NCI-H1417 (cell line): ENCODE measurements around the gene ZNF444.
"Not testable (repeated sequence)": the region's sequence is repeated elsewhere in the genome, so short reads cannot be mapped to it uniquely, and the experiment has no call there.

Experiments used
- DNase-seq, 3 experiments: peaks; one replicate each; lab custom pipeline; 2025; lab: John Stamatoyannopoulos, UW

Gene ZNF444

DNA sequence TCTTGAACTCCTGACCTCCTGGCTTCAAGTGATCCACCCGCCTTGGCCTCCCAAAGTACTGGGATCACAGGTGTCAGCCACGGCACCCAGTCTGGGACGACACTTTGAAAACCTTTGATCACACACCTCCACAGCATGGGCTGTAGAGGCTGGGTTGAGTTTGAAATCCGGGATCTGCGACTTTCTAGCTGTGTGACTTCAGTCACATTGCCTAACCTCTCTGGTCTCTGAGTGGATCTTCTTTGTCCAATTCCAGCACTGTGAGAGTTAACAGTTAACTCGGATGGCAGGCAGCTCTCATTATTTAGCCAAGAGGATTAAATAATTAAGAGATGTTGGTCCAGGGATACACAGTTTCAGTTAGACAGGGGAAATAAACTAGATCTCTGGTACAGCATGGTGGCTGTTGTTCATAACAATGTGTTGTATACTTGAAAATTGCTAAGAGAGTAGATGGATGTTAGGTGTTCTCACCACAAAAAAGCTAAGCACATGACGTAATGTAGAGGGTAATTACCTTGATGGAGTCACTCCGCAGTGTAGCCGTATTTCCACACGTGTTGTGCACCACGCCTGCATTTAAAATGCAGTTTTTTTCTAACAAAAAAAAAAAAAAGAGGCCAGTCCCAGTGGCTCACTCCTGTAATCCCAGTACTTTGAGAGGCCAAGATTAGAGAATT lies 36.6 kb downstream of the ZNF444 start:
- peak in 1 of 3 experiments; percentile 3 for DNase-seq

DNA sequence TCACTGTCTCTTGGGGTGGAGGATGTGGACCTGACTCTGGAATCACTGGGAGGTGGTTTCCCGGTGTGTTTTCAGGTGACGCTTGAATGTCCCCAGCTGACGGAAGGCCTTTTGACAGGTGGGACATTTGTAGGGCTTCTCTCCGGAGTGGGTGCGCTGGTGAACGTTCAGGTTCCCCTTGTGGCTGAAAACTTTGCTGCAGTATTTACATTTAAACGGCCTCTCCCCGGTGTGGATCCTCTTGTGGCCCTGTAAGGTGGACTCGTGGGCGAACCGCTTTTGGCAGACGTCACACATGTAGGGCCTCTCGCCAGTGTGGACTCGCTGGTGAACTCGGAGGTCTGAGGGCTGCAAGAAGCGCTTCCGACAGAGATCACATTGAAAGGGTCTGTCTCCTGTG lies 48.7 kb downstream of the ZNF444 start:
- DNase-seq, result no peak

DNA sequence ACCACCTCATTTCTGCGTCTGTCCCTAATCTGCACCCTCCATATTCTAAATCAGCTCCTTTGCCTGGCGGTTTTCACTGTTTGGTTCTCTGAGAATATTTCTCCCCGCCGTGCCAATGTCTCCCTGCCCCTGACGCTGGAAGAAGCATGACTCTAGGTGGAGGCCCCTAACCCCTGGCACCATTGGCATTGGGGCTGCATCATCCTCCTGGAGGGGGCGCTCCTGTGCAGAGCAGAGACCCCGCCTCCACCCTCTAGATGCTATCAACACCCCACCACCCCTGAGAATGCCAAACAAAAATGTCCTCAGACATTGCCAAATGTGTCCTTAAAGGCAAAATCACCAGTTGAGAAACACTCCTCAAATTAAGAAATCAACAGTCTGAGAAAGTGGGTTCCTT lies 50.0 kb downstream of the ZNF444 start:
- no peak for DNase-seq

DNA sequence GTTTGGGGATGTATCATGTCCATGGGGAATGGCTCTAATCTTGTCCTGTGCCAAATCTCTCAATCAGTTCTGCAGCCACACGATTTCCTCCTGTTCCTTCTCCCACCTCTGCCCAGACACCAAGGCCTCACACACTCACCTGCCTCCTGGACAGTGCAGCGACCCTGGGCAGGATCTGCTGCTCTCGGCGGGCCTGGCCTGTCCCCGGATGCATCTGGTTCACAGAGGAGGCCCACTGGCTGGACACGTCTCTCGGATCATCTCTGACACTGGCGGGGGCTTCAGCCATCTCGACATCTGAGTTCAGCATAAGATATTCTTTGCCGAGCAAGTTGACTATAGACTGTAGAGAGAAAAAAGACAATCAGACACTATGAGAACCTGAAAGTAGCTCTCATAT lies 50.6 kb downstream of the ZNF444 start:
- no peak for DNase-seq

DNA sequence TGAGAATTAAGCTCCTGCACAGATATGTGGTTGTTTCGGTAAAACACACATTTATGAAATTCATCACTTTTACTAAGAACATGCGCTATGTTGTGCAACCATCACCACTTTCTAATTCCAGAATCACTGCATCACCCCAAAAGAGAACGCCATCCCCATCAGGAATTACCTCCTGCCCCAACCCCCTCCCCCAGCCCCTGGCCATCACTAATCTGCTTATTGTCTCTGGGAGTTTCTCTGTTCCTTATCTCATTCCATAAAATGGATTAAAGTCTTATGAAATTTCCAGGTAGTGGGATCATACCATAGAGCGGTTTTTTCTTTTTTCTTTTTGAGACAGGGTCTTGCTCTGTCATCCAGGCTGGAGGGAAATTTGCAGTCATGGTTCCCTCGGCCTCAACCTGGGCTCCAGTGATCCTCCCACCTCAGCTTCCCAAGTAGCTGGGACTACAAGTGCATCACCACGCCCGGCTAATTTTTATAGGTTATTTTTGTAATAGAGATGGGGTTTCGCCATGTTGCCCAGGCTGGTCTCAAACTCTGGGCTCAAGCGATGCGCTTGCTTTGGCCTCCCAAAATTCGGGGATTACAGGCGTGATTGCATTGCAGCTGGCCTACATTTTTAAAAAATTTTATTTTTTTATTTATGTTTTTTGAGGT lies 53.0 kb downstream of the ZNF444 start:
- no peak for DNase-seq

DNA sequence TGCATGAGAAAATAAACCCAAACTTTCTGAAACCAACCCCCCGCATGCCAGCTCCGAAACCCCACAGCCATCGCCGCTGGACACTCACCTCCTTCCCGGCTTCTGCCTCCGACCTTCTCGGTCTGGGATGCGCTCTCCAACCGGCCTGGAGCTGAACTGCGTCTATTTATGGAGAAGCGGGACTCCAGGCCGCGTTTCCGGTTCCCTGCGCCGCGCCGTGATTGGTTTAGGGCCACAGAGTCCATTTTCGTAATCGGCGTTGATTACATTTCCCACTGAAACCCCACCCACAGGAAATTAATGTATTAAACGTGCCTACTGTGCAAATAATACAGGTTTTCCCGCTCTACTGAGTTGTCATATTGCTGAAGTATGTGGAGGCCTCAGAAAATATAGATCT lies 56.6 kb downstream of the ZNF444 start, which contains the start of gene ZSCAN5B:
Gene ZSCAN5B (minus strand): TSS at position 138 of the 400 bp plus-strand sequence. CDS start 4,731 bp downstream, outside the sequence.
- DNase-seq, result not testable (repeated sequence)

DNA sequence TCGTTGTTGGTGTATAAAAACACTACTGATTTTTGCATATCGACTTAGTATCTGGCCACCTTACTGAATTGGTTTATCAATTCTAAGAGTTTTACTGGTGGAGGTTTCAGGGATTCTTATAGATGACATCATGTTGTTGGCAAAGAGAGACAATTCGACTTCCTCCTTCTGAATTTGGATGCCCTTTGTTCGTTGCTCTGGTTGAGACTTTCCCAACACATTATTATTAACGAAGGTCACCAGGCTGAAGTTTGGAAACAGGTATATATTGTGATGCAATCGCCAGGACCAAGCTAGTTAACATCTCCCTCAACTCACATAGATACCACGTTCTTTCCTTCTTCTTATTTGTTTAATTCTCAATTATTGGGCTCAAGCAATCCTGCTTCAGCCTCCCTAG lies 58.6 kb downstream of the ZNF444 start:
- DNase-seq, result no peak

DNA sequence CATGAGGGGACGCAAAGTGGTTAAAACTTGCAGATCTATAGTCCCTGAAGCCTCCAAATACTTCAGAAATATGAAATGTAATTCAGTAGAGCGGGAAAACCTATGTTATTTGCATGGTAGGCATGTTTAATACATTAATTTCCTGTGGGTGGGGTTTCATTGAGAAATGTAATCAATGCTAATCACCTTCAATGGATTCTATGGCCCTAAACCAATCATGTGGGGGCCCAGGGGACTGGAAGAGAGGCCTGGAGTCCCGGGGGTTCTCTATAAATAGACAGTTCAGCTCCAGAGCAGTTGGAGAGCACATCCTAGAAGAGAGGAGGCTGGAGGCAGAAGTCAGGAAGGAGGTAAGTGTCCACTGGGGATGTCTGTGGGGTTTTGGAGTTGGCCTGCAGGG lies 60.9 kb downstream of the ZNF444 start, which contains the start of gene ZSCAN5C:
Gene ZSCAN5C (plus strand): TSS at position 301 of the 400 bp plus-strand sequence. CDS start 3,641 bp downstream, outside the sequence.
- DNase-seq, result no peak

DNA sequence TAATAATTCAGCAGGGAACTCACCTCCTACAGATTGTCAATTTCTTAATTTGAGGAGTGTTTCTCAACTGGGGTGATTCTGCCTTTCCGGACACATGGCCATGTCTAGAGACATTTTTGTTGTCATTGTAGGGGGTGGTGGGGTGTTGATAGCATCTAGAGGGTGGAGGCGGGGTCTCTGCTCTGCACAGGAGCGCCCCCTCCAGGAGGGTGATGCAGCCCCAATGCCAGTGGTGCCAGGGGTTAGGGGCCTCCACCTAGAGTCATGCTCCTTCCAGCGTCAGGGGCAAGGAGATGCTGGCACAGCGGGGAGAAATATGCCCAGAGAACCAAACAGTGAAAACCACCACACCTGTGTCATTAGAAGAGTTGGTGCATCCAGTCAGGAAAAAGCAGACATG lies 66.5 kb downstream of the ZNF444 start:
- DNase-seq, result not testable (repeated sequence)

DNA sequence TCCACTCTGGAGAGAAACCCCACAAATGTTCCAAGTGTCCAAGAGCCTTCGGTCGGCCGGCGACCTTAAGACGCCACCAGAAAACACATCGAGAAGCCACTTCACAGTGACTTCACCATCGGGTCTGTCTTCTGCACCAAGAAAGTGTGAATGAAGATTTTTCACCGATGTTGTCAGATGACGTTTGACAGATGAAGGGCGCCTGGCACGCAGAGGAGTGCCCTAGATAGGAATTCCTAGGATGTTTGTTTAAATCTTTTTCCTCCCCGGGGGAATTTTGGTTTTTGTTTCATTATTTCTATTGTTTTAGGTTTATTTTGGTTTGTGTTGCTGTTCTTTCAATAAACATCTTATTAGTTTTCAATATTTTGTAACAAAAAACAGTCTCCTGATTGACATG lies 68.0 kb downstream of the ZNF444 start:
- no peak for DNase-seq

DNA sequence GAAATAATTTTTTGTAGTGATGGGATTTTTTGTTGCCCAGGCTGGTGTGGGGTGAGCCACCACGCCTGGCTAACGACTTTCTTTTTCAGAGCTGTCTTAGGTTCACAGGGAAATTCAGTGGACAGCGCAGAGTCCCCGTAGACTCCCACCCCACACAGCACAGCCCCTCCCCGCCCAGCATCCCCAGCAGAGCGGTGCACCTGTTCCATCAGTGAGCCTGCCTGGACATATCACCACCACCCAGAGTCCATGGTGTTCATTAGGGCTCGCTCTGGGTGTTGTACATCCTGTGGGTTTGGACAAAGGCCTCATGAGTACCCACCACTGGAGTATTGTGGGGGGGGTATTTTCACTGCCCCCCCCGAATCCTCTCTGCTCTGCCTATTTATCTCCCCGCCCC lies 68.9 kb downstream of the ZNF444 start:
- not testable (repeated sequence) for DNase-seq
